Gastrocnemius medialis (tissue), 4 donors: ENCODE results near the gene SPOCK1.

ENCODE experiments used
- CTCF ChIP-seq, 5 experiments: fragments of 450-650 bp in 3 of 5; fragments of 200-600 bp in 2 of 5; sonication (generic) in 2 of 5; IDR thresholded peaks in 4 of 5; conservative IDR thresholded peaks in 1 of 5; 1 replicate in 4 of 5; 2 replicates in 1 of 5; pipeline ENCODE4 v1.5.1; 2016 to 2019; ENCODE audit warnings: antibody characterized with exemption in 5 of 5, mild to moderate bottlenecking in 3 of 5, moderate library complexity in 3 of 5
- POLR2A ChIP-seq, 2 donors: fragments of 450-650 bp; IDR thresholded peaks; one replicate each; pipeline ENCODE4 v1.6.1; 2017; ENCODE audit warnings: antibody characterized with exemption in 2 of 2, mild to moderate bottlenecking in 2 of 2, moderate library complexity in 2 of 2

- TF ChIP-seq POLR2A (IDR thresholded peaks at IDR 0.05) (no peak), CTCF (IDR thresholded peaks at IDR 0.05 in 4 of 5, conservative IDR thresholded peaks at IDR 0.05 in 1 of 5) (no peak)
Measured at GRCh38 chr5:137164536-137164935, 334.6 kb downstream of the SPOCK1 start.
